Suprapubic skin (tissue), 4 donors: ENCODE results near the gene VPS4A. TPM values are rescaled to one million over a fixed set of nuclear protein-coding genes. Genes with fewer than 3 reads are reported as not detected.

Source experiments
- DNase-seq, 2 donors: peaks; one replicate each; pipeline ENCODE4 v3.0.0-alpha.2; 2019; ENCODE audit warnings: low spot score in 2 of 2
- H3K27ac ChIP-seq: fragments of 200-600 bp; sonication (generic); one replicate; pipeline ENCODE4 v1.5.1; 2019
- H3K27me3 ChIP-seq: fragments of 200-600 bp; sonication (generic); one replicate; pipeline ENCODE4 v1.5.1; 2019
- H3K36me3 ChIP-seq: fragments of 200-600 bp; sonication (generic); one replicate; pipeline ENCODE4 v1.5.1; 2019
- H3K4me1 ChIP-seq: fragments of 200-600 bp; sonication (generic); one replicate; pipeline ENCODE4 v1.5.1; 2019
- H3K4me3 ChIP-seq: fragments of 200-600 bp; sonication (generic); one replicate; pipeline ENCODE4 v1.5.1; 2019; ENCODE audit warnings: mild to moderate bottlenecking
- H3K9me3 ChIP-seq: fragments of 200-600 bp; sonication (generic); one replicate; pipeline ENCODE4 v1.5.1; 2019
- EP300 ChIP-seq: sonication (generic); formaldehyde crosslinking; IDR thresholded peaks from one replicate; pipeline ENCODE4 v1.6.1; 2017; ENCODE audit warnings: antibody characterized with exemption
- POLR2A ChIP-seq, 2 donors: fragments of 450-650 bp; IDR thresholded peaks; one replicate each; pipeline ENCODE4 v1.6.1; 2017; ENCODE audit warnings: antibody characterized with exemption in 2 of 2, mild to moderate bottlenecking in 2 of 2, moderate library complexity in 2 of 2
- POLR2AphosphoS5 ChIP-seq, 3 donors: sonication (generic); formaldehyde crosslinking; IDR thresholded peaks; one replicate each; pipeline ENCODE4 v1.6.1; 2017; ENCODE audit warnings: antibody characterized with exemption in 3 of 3
- WGBS: methylation state at CpG from one replicate; pipeline ENCODE4 v1.1.5; 2018; 5-methylcytosine and 5-hydroxymethylcytosine counted together
- total RNA-seq, 4 donors: library from RNA; depleted of rRNA; stranded (reverse); fragments of >200 nt; gene quantifications; one replicate each; pipeline ENCODE4 v1.1.0, GENCODE V29; 2016
- TF ChIP-seq, protein P1 (sequence below), 2 donors: fragments of 200-600 bp in 1 of 2; fragments of 450-650 bp in 1 of 2; sonication (generic) in 1 of 2; IDR thresholded peaks; one replicate each; pipeline ENCODE4 v1.5.1; 2016 to 2019; ENCODE audit warnings: antibody characterized with exemption in 2 of 2, mild to moderate bottlenecking in 1 of 2, moderate library complexity in 1 of 2

The VPS4A gene
- total RNA-seq, 4 donors from 2014 or later = 32.5 to 46.6 (median 37.6) TPM

DNA sequence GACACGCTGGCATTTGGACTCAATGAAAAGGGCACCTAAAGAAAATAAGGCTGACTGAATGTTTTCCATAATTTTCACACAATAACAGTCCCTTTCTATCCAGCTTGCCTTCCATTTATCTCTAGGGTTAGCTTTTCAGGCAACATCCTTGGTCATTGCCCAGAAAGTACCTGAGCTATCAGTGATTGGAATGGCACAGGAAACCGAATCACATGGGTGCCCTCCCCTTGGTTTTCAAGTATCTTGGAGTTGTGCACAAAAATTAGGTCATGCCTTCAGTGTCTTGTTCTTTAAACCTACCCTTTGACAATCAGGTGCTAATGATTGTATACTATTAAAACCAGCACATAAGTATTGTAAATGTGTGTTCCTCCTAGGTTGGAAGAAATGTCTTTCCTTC is 3.3 kb upstream of the VPS4A start:
- TF ChIP-seq EP300 = no peak
- no peak for TF ChIP-seq POLR2A (IDR thresholded peaks at IDR 0.05)
- TF ChIP-seq POLR2AphosphoS5 (IDR thresholded peaks at IDR 0.05) = no peak
- TF ChIP-seq, protein P1, sequence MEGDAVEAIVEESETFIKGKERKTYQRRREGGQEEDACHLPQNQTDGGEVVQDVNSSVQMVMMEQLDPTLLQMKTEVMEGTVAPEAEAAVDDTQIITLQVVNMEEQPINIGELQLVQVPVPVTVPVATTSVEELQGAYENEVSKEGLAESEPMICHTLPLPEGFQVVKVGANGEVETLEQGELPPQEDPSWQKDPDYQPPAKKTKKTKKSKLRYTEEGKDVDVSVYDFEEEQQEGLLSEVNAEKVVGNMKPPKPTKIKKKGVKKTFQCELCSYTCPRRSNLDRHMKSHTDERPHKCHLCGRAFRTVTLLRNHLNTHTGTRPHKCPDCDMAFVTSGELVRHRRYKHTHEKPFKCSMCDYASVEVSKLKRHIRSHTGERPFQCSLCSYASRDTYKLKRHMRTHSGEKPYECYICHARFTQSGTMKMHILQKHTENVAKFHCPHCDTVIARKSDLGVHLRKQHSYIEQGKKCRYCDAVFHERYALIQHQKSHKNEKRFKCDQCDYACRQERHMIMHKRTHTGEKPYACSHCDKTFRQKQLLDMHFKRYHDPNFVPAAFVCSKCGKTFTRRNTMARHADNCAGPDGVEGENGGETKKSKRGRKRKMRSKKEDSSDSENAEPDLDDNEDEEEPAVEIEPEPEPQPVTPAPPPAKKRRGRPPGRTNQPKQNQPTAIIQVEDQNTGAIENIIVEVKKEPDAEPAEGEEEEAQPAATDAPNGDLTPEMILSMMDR (IDR thresholded peaks at IDR 0.05) = no peak
- Histone ChIP-seq H3K4me1 (peaks cover 20% of the 10 kb centered on the region), H3K9me3 (no peaks in the 10 kb centered on the region), H3K27ac (no peak overlapping the region), H3K4me3 (no peak overlapping the region), H3K36me3 (peaks cover 16% of the 10 kb centered on the region), H3K27me3 (no peaks in the 10 kb centered on the region)
- 87% methylated on average over 2 of the region's 2 CpGs for WGBS
- DNase-seq = no peak

DNA sequence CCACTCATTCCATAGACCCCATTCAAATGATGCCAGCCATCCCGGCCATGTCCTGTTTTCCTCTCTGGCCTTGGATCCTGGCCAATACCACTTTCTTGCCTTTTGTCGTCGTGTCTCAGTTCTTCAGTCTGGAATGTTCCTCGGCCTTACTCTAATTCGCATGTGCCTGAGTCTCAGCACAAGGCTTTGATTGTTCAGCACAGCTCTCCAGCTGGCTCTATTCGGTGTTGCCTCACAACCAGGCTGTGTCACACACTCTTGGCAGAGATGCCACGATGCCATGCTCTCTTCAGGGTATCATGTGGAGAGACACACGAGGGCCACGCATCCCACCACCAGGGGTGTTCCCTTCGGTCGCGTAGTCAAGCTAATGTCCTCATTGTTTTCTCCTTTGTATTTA is 1.8 kb upstream of the VPS4A start:
- no peak overlapping the region for H3K27ac ChIP-seq
- WGBS = 84% methylated on average over 12 of the region's 12 CpGs
- no peak for DNase-seq

DNA sequence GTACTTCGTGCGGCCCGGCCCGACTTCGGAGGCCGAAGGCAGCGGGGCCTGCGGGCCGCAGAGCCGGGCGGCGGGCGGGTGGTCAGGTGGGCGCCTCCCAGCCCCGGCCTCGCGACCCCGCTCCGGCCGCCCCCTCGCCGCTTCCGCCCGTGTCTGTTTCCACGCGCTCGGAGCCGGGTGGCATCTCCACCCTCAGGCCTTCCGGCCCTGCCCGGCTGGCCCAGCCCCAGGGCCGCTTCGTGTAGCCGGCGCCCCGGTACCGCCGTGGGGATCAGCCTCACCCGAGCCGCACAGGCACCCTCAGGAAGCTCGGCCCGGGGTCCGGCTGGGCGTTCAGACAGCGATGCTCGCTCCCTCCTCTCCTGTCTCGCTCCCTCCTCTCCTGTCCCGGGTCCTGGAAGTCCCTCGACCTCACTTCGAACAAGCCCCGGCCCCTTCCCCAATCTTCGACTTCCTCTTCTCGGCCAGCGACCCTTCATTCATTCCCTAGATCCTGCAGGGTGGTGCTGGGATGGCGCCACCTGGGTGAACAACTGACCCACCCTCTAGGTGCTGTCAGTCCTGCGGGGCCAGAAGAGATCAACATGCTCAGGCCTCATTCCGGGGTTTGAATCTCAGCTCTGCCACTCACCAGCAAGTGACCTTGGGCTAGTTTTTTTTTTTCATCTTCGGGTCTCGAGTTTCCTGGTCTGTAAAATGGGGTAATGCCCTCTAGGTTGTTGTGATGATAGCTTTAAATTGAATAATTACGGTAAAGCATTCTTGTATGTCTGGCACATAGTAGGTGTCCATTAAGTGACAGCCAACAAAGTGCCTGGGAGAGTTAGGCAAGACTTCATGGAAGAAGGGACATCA is 610 bp downstream of the VPS4A start:
- TF ChIP-seq, protein P1 (IDR thresholded peaks at IDR 0.05) = no peak
- TF ChIP-seq POLR2A (IDR thresholded peaks at IDR 0.05) = no peak
- no peak for TF ChIP-seq EP300
- no peak for TF ChIP-seq POLR2AphosphoS5 (IDR thresholded peaks at IDR 0.05)
- peak overlapping the region; percentile 87 for H3K4me3 ChIP-seq
- peaks cover 17% of the 10 kb centered on the region for H3K4me1 ChIP-seq
- WGBS = 2% methylated on average over 11 of the region's 59 CpGs
- no peaks in the 10 kb centered on the region for H3K9me3 ChIP-seq
- peaks cover 24% of the 10 kb centered on the region for H3K36me3 ChIP-seq
- peak in 1 of 2 donors; percentile 75 for DNase-seq
- H3K27ac ChIP-seq = peak overlapping the region; percentile 89
- no peaks in the 10 kb centered on the region for H3K27me3 ChIP-seq

More for the DNA sequence above, 1.8 kb upstream of the VPS4A start:
- peaks cover 5% of the 10 kb centered on the region for H3K36me3 ChIP-seq
- H3K4me1 ChIP-seq = peaks cover 22% of the 10 kb centered on the region
- no peak for TF ChIP-seq POLR2AphosphoS5 (IDR thresholded peaks at IDR 0.05)
- no peak for TF ChIP-seq EP300
- TF ChIP-seq, protein P1 (IDR thresholded peaks at IDR 0.05) = no peak
- TF ChIP-seq POLR2A (IDR thresholded peaks at IDR 0.05) = no peak
- no peaks in the 10 kb centered on the region for H3K27me3 ChIP-seq
- H3K9me3 ChIP-seq = no peaks in the 10 kb centered on the region
- no peak overlapping the region for H3K4me3 ChIP-seq

DNA sequence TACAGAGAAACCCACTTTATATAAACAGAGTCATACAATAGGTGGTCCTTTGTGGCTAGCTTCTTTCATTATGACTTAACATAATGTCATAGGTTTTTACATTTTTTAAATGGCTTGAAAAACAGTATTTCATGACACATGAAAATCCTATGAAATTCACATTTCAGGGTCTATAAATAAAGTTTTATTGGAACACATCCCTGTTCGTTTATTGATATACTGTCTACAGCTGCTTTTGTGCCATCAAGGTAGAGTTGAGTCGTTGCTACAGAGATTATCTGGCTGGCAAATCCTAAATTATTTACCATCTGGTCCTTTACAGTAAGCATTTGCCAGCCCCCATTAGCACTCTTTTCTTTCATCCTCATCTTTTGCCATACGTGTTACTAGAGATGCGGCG is 2.3 kb downstream of the VPS4A start:
- peaks cover 39% of the 10 kb centered on the region for H3K36me3 ChIP-seq
- 96% methylated on average over 5 of the region's 5 CpGs for WGBS
- TF ChIP-seq POLR2AphosphoS5 (IDR thresholded peaks at IDR 0.05) (no peak), EP300 (no peak), POLR2A (IDR thresholded peaks at IDR 0.05) (no peak)
- TF ChIP-seq, protein P1 (IDR thresholded peaks at IDR 0.05) = no peak
- H3K9me3 ChIP-seq = no peaks in the 10 kb centered on the region
- no peaks in the 10 kb centered on the region for H3K27me3 ChIP-seq
- peaks cover 17% of the 10 kb centered on the region for H3K4me1 ChIP-seq
- DNase-seq = peak in 1 of 2 donors; percentile 19
- no peak overlapping the region for H3K27ac ChIP-seq
- no peak overlapping the region for H3K4me3 ChIP-seq

DNA sequence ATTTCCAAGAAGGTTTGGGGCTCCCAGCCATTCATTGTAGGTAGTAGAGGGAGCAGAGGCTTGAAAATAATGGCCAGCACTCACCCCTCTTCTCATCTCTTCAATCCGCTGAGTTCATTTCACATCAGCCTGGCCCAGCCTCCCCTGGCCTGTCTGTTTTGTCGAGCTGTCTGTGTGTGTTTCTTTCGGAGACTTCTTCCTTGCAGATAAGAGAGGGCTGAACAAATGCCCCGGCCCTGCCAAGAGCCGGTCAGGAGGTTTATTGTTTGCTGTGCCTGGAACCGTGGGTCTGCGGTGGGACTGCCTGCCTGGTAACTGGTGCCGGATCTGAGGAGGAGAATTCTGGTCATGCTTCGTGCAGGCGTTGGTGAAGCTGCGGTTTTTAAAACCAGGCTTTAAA is 3.4 kb downstream of the VPS4A start:
- H3K36me3 ChIP-seq = peaks cover 50% of the 10 kb centered on the region
- peak in 1 of 2 donors; percentile 42 for DNase-seq
- TF ChIP-seq EP300 (no peak), POLR2A (IDR thresholded peaks at IDR 0.05) (no peak), POLR2AphosphoS5 (IDR thresholded peaks at IDR 0.05) (no peak)
- TF ChIP-seq, protein P1 (IDR thresholded peaks at IDR 0.05) = no peak
- H3K4me1 ChIP-seq = peaks cover 17% of the 10 kb centered on the region
- WGBS = 94% methylated on average over 11 of the region's 11 CpGs
- no peaks in the 10 kb centered on the region for H3K9me3 ChIP-seq
- H3K4me3 ChIP-seq = no peak overlapping the region
- H3K27ac ChIP-seq = no peak overlapping the region
- no peaks in the 10 kb centered on the region for H3K27me3 ChIP-seq
